Pancreas (tissue), 10 donors: Measurements from ENCODE around the gene ALDOC. TPM values are rescaled to one million over a fixed set of nuclear protein-coding genes. Genes with fewer than 3 reads are reported as not detected.

Experiments
- ATAC-seq, 4 donors: fragments of 200-7000 bp; cut with Tn5 transposase; one replicate each; pipeline versions ENCODE4 v1.8.0 to v1.9.1; 2020; ENCODE audit warnings: mild to moderate bottlenecking in 4 of 4, moderate library complexity in 4 of 4
- DNase-seq, 6 donors: peaks; one replicate each; pipeline ENCODE4 v3.0.0-alpha.2; 2020
- FAIRE-seq: peaks from 2 replicates; lab custom pipeline; 2012; peaks lifted over from hg19 to GRCh38; lab: Jason Lieb, UNC
- H3K27ac ChIP-seq, 4 donors: fragments of 200-600 bp; sonication (generic); 1 replicate in 3 of 4; 2 replicates in 1 of 4; pipeline versions ENCODE4 v1.5.0 to v1.8.0; 2020
- H3K27me3 ChIP-seq, 4 donors: fragments of 200-600 bp; one replicate each; pipeline ENCODE4 v1.8.0; 2021
- H3K36me3 ChIP-seq, 3 donors: fragments of 200-600 bp; sonication (generic) in 1 of 3; one replicate each; pipeline versions ENCODE4 v1.5.0 to v1.8.0; 2020 to 2021
- H3K4me1 ChIP-seq, 3 donors: fragments of 200-600 bp; one replicate each; pipeline ENCODE4 v1.8.0; 2021
- H3K4me3 ChIP-seq, 4 donors: fragments of 200-600 bp; sonication (generic) in 2 of 4; one replicate each; pipeline versions ENCODE4 v1.5.0 to v1.8.0; 2020 to 2021
- H3K9me3 ChIP-seq, 4 donors: fragments of 200-600 bp; one replicate each; pipeline ENCODE4 v1.8.0; 2021
- WGBS, 2 donors: extraction: QIAGEN DNeasy Blood & Tissue Kit; methylation state at CpG; one replicate each; pipeline ENCODE4 v1.1.7; 2013; 5-methylcytosine and 5-hydroxymethylcytosine counted together
- intact Hi-C, 3 donors: fragments of 100-400 bp; cut with DNase I; formaldehyde crosslinking; loops; one replicate each; pipeline versions ENCODE4 v1.11.1 to v1.14.2; 2022
- polyA plus RNA-seq, 2 donors: library from polyadenylated mRNA; stranded (reverse); fragments of 200-250 nt; gene quantifications; one replicate each; pipeline ENCODE4 v1.2.3, GENCODE V29; 2013
- total RNA-seq, 6 donors: library from RNA; stranded (reverse); fragmentation: NEBNext Ultra II Directional in 4 of 6; extraction: Animal tissue kit (Norgen Biotek cat#: 25700) in 4 of 6; gene quantifications; one replicate each; pipeline versions ENCODE4 v1.2.1 to v1.2.4, GENCODE V29; 2021 to 2023
- TF ChIP-seq, protein P1 (sequence below), 4 donors: fragments of 200-600 bp; sonication (generic) in 3 of 4; IDR thresholded peaks; one replicate each; pipeline versions ENCODE4 v1.5.0 to v1.8.0; 2021; ENCODE audit warnings: antibody characterized with exemption in 4 of 4
- donor health status: healthy with polysubstance abuse.
- donor health status: DM: no; HTN: no; CAD: no; lungs with moderate emphysema.
- donor health status: DM: no; HTN: no; CAD: no.
- donor health status: control.
- donor health status: control.
- donor health status: Bipolar disorder and iron deficiency.
- donor health status: DM: yes; HTN: yes; CAD: no.
- donor health status: DM: no; HTN: no; CAD: no.
- donor health status: DM: no; HTN: no; CAD: no.
- donor health status: DM: yes; HTN: yes; CAD: no.

ALDOC gene
- total and polyA plus RNA-seq, 8 donors, result 0.69 to 8.4 (median 2.3) TPM

DNA sequence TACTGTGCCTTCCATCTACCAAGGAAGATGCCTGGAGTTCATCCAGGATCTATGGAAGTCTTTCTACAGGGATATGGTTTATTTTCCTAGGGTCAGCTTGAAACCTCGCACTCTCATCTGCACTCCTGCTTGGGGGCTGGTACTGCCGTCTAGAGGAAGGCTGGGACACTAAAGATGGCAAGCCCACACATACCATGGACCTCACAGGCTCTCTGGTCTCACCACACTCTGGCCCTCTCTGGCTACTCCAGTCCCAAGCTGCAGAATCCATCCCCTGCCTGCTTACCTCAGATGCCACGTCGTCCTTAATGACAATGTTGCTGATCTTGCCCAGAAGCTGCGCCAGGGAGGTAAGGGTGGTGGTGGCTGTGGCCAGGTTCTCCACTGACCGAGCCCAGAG, 22.1 kb downstream of the ALDOC start:
- Histone ChIP-seq H3K4me3 (no peak overlapping the region), H3K9me3 (no peaks in the 10 kb centered on the region), H3K27ac (no peak overlapping the region), H3K4me1 (peaks cover 0 to 8% (median 3%) of the 10 kb centered on the region in 3 donors), H3K27me3 (no peaks in the 10 kb centered on the region), H3K36me3 (peaks cover 0 to 26% (median 14%) of the 10 kb centered on the region in 3 donors)
- TF ChIP-seq, protein P1, sequence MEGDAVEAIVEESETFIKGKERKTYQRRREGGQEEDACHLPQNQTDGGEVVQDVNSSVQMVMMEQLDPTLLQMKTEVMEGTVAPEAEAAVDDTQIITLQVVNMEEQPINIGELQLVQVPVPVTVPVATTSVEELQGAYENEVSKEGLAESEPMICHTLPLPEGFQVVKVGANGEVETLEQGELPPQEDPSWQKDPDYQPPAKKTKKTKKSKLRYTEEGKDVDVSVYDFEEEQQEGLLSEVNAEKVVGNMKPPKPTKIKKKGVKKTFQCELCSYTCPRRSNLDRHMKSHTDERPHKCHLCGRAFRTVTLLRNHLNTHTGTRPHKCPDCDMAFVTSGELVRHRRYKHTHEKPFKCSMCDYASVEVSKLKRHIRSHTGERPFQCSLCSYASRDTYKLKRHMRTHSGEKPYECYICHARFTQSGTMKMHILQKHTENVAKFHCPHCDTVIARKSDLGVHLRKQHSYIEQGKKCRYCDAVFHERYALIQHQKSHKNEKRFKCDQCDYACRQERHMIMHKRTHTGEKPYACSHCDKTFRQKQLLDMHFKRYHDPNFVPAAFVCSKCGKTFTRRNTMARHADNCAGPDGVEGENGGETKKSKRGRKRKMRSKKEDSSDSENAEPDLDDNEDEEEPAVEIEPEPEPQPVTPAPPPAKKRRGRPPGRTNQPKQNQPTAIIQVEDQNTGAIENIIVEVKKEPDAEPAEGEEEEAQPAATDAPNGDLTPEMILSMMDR (IDR thresholded peaks at IDR 0.05), result no peak
- FAIRE-seq (no peak), ATAC-seq (no peak), DNase-seq (no peak)
- 78 to 84% methylated on average over 6 of the region's 6 CpGs for WGBS, 2 donors
- intact Hi-C loops, result no loop called here

DNA sequence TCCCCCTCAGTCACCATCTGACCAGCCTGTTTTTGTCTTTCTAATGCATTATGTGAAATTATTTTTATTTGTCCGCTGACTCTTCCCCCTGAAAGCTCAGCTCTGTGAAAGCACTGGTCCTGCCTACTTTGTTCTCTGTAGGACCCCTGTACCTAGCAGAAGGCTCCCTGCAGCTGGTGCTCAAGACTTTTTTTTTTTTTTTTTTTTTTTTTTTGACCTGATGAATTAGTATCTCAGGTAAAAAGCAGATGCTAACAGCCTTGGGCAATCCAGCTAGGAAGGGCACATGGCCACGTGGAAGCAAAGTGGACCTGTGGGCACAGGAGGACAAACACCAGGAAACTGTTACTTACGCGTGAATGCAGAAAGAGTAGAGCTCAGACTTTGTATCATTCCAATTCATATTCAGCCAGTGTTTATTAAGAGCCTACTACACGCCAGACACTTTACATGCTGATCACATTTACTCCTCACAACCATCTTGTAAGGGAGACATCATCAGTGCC, 23.6 kb downstream of the ALDOC start:
- TF ChIP-seq, protein P1 (IDR thresholded peaks at IDR 0.05), result no peak
- FAIRE-seq (no peak), DNase-seq (peak in 1 of 6 donors; percentile 30), ATAC-seq (no peak)
- Histone ChIP-seq H3K4me3 (peak overlapping the region in 1 of 4 donors; percentile 89), H3K27ac (no peak overlapping the region), H3K9me3 (no peaks in the 10 kb centered on the region), H3K27me3 (no peaks in the 10 kb centered on the region), H3K36me3 (peaks cover 0 to 26% (median 11%) of the 10 kb centered on the region in 3 donors), H3K4me1 (peaks cover 0 to 8% (median 3%) of the 10 kb centered on the region in 3 donors)
- 91 to 94% methylated on average over 5 of the region's 5 CpGs for WGBS, 2 donors
- intact Hi-C loops, result no loop called here

DNA sequence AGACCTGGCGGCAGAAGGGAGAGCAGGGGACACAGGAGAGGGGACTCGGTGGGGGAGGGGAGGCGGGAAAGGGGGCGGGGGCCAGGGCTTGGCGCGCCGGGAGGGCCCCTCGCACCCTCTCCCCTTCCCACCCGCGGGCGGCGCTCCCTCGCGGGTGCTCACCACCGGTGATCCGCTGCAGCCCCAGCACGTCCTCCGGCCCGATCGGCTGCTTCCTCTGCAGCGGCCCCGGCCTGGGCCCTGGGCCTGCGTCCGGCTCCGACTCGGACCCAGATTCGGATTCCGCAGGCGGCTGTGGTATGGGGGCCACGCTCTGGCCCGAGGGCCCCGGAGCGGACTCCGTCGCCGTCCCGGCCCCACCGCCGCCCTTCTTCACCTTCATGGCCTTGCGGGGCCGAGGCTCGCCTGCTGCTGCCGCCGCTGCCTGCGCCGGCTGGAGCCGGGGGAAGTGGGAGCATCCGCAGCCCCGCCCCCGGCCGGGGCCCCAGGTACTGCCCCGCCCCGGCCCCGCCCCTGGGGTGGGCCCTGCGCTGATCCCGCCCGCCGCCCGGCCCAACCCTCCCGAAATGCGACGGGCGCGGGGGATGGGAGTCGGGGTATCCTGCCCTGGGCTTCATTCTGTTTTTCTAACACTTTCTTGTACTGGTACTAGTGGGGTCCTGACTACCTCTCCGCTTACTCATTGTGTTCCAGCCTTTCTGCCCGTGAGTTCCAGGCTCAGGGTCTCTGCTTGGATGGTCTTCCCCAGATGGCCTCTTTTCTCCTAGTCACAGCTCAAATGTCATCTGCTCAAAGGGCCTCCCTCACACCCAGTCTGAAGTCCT, 24.3 kb downstream of the ALDOC start, which contains the start of gene UNC119:
Gene UNC119, minus strand, starts transcription at position 449 of the 824 bp plus-strand sequence. Its CDS starts 67 bp downstream, at position 382.
- intact Hi-C loops, result no loop called here
- H3K36me3 ChIP-seq, result peaks cover 0 to 22% (median 7%) of the 10 kb centered on the region in 3 donors
- no peaks in the 10 kb centered on the region for H3K27me3 ChIP-seq
- H3K9me3 ChIP-seq, result no peaks in the 10 kb centered on the region
- 3 to 4% methylated on average over 34 to 66 of the region's 67 CpGs for WGBS, 2 donors
- TF ChIP-seq, protein P1 (IDR thresholded peaks at IDR 0.05), result no peak
- H3K4me1 ChIP-seq, result peaks cover 0 to 8% (median 3%) of the 10 kb centered on the region in 3 donors
- H3K27ac ChIP-seq, result peak within 1 kb of the TSS in 3 of 4 donors; percentile 10 to 54 (median 13)
- ATAC-seq, result peak; percentile 90 to 97 (median 95)
- peak within 1 kb of the TSS; percentile 66 to 91 (median 87) for H3K4me3 ChIP-seq
- FAIRE-seq, result no peak
- DNase-seq, result peak; percentile 74 to 92 (median 84)

DNA sequence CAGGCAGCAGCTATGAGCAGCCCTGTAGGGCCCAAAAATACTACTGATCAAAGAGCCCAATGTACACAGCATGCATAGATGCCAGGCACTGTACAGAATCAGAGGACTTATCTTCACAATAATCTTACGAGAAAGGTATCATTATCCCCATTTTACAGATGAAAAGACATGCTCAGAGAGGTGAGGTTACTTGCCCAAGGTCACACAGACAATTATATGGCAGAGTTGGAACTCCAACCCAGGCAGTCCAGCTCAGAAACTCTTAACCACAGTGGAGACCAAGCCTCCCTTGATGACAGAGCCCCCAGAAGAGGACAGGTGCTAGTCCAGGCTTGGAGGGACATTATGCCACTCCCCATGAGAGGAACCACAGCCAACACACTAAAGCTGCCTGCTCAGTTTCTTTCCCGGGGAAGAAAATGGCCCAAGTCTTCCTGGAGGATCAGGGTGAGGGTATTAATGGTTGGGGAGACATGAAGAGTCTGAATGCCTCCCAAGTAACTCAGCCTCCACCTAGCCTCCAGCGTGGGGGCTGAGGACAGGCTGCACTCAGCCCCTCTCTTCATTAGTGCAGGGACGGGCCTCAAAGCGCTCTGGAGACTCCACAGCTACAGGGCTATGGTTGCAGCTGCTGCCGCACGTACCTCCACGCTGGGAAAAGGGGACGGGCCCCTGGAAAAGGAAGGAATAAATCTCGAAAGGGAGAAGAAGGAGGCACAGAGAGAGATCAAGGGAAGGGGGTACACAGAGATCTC, 25.1 kb downstream of the ALDOC start:
- peaks cover 0 to 8% (median 3%) of the 10 kb centered on the region in 3 donors for H3K4me1 ChIP-seq
- FAIRE-seq (no peak), DNase-seq (peak in 1 of 6 donors; percentile 21), ATAC-seq (peak; percentile 16 to 33 (median 24))
- H3K27me3 ChIP-seq, result no peaks in the 10 kb centered on the region
- TF ChIP-seq, protein P1 (IDR thresholded peaks at IDR 0.05), result no peak
- intact Hi-C loops, result no loop called here
- H3K9me3 ChIP-seq, result no peaks in the 10 kb centered on the region
- 9 to 14% methylated on average over 10 of the region's 10 CpGs for WGBS, 2 donors
- H3K27ac ChIP-seq, result no peak overlapping the region
- H3K4me3 ChIP-seq, result peak overlapping the region; percentile 66 to 91 (median 87)
- peaks cover 0 to 20% (median 7%) of the 10 kb centered on the region in 3 donors for H3K36me3 ChIP-seq
